HepG2 (cell line): ENCODE measurements around the gene SLC50A1. TPM values are rescaled to one million over a fixed set of nuclear protein-coding genes. Genes with fewer than 3 reads are reported as not detected.

Experiments
- BCL6 ChIP-seq: IDR thresholded peaks from 2 replicates; pipeline ENCODE4 v1.6.1; 2016; ENCODE audit warnings: missing genetic modification reagents, missing compliant biosample characterization
- DZIP1 ChIP-seq: sonication (generic); formaldehyde crosslinking; IDR thresholded peaks from 2 replicates; pipeline ENCODE4 v1.5.0; 2020; ENCODE audit warnings: mild to moderate bottlenecking, missing genetic modification reagents
- EED ChIP-seq: sonication (generic); formaldehyde crosslinking; IDR thresholded peaks from 2 replicates; pipeline ENCODE4 v1.5.0; 2020; ENCODE audit warnings: mild to moderate bottlenecking, missing genetic modification reagents
- FLYWCH1 ChIP-seq: sonication (generic); formaldehyde crosslinking; IDR thresholded peaks from 2 replicates; pipeline ENCODE4 v1.8.1; 2023; ENCODE audit warnings: mild to moderate bottlenecking, missing genetic modification reagents
- GATAD1 ChIP-seq: IDR thresholded peaks from 2 replicates; pipeline ENCODE4 v1.6.1; 2016; ENCODE audit warnings: missing genetic modification reagents, missing compliant biosample characterization
- JARID2 ChIP-seq: sonication (generic); formaldehyde crosslinking; IDR thresholded peaks from 2 replicates; pipeline ENCODE4 v1.8.1; 2023; ENCODE audit warnings: missing genetic modification reagents, inconsistent platforms; ENCODE audit not compliant: insufficient replicate concordance
- MYNN ChIP-seq: sonication (generic); formaldehyde crosslinking; IDR thresholded peaks from 2 replicates; pipeline ENCODE4 v1.4.0; 2020; ENCODE audit warnings: mild to moderate bottlenecking, low read depth, missing genetic modification reagents
- NAIF1 ChIP-seq: sonication (generic); formaldehyde crosslinking; IDR thresholded peaks from 2 replicates; pipeline ENCODE4 v1.5.0; 2020; ENCODE audit warnings: mild to moderate bottlenecking, missing genetic modification reagents, borderline replicate concordance
- NFE2 ChIP-seq: sonication (generic); formaldehyde crosslinking; IDR thresholded peaks from 2 replicates; pipeline ENCODE4 v1.4.0; 2020; ENCODE audit warnings: missing genetic modification reagents
- NR2F1 ChIP-seq, 2 experiments: fragments of 450-650 bp in 1 of 2; formaldehyde crosslinking in 1 of 2; IDR thresholded peaks; 2 replicates each; pipeline versions ENCODE4 v1.5.0 to v1.6.1; 2016 to 2020; ENCODE audit warnings: mild to moderate bottlenecking in 1 of 2, missing compliant biosample characterization in 1 of 2, missing genetic modification reagents in 1 of 2, moderate library complexity in 1 of 2
- NR2F6 ChIP-seq, 2 experiments: IDR thresholded peaks; 2 replicates each; pipeline ENCODE4 v1.6.1; 2016; ENCODE audit warnings: antibody characterized with exemption in 1 of 2, mild to moderate bottlenecking in 1 of 2
- PRPF4 ChIP-seq: fragments of 200-400 bp; formaldehyde crosslinking; IDR thresholded peaks from 2 replicates; pipeline ENCODE4 v1.6.1; 2016; ENCODE audit warnings: low read length, low read depth; ENCODE audit not compliant: poor library complexity, severe bottlenecking
- RAD51 ChIP-seq: fragments of 450-650 bp; IDR thresholded peaks from 2 replicates; pipeline ENCODE4 v1.6.1; 2016; ENCODE audit warnings: borderline replicate concordance
- SIX4 ChIP-seq: sonication (generic); formaldehyde crosslinking; IDR thresholded peaks from 2 replicates; pipeline ENCODE4 v1.4.0; 2020; ENCODE audit warnings: missing genetic modification reagents
- SP140L ChIP-seq: sonication (generic); formaldehyde crosslinking; IDR thresholded peaks from 2 replicates; pipeline ENCODE4 v1.4.0; 2020; ENCODE audit warnings: missing genetic modification reagents, borderline replicate concordance
- STAG1 ChIP-seq: sonication (generic); formaldehyde crosslinking; IDR thresholded peaks from 2 replicates; pipeline ENCODE4 v1.4.0; 2020; ENCODE audit warnings: missing genetic modification reagents
- TP53 ChIP-seq: sonication (generic); formaldehyde crosslinking; conservative IDR thresholded peaks from 2 replicates; pipeline ENCODE4 v1.4.0; 2020; ENCODE audit warnings: missing genetic modification reagents
- ZBTB7A ChIP-seq: sonication (generic); formaldehyde crosslinking; IDR thresholded peaks from 2 replicates; pipeline ENCODE4 v1.8.0; 2022; ENCODE audit warnings: mild to moderate bottlenecking, missing genetic modification reagents
- ZNF3 ChIP-seq: IDR thresholded peaks from 2 replicates; pipeline ENCODE4 v1.7.0; 2017; ENCODE audit warnings: inconsistent platforms
- ZNF34 ChIP-seq: sonication (generic); formaldehyde crosslinking; IDR thresholded peaks from 2 replicates; pipeline ENCODE4 v1.4.0; 2020; ENCODE audit warnings: mild to moderate bottlenecking, missing genetic modification reagents, borderline replicate concordance
- ZNF549 ChIP-seq: sonication (generic); formaldehyde crosslinking; IDR thresholded peaks from 2 replicates; pipeline ENCODE4 v1.5.0; 2020; ENCODE audit warnings: missing genetic modification reagents
- ZNF614 ChIP-seq: IDR thresholded peaks from 2 replicates; pipeline ENCODE4 v1.6.1; 2018; ENCODE audit warnings: missing biosample characterization, missing genetic modification reagents, inconsistent platforms, borderline replicate concordance
- ZNF713 ChIP-seq: sonication (generic); formaldehyde crosslinking; IDR thresholded peaks from 2 replicates; pipeline ENCODE4 v1.4.0; 2020; ENCODE audit warnings: mild to moderate bottlenecking, missing genetic modification reagents
- ZNF746 ChIP-seq: sonication (generic); formaldehyde crosslinking; IDR thresholded peaks from 2 replicates; pipeline ENCODE4 v1.8.0; 2022; ENCODE audit warnings: mild to moderate bottlenecking, missing genetic modification reagents
- ZSCAN25 ChIP-seq: sonication (generic); formaldehyde crosslinking; IDR thresholded peaks from 2 replicates; pipeline ENCODE4 v1.8.0; 2022; ENCODE audit warnings: mild to moderate bottlenecking, missing genetic modification reagents
- ZSCAN5A ChIP-seq: sonication (generic); formaldehyde crosslinking; IDR thresholded peaks from 2 replicates; pipeline ENCODE4 v1.8.0; 2022; ENCODE audit warnings: mild to moderate bottlenecking, missing genetic modification reagents, borderline replicate concordance
- polyA plus RNA-seq, 8 experiments: library from polyadenylated mRNA; depleted of rRNA in 3 of 8; stranded (reverse) in 7 of 8; unstranded in 1 of 8; fragments of >200 nt; fragmentation: Illumina TruSeq in 4 of 8; extraction: Trizol in 4 of 8; gene quantifications; 2 replicates each; pipeline versions ENCODE4 v1.2.1 to v1.2.3, GENCODE V29; 2011 to 2016; ENCODE audit warnings: low read depth in 4 of 8, missing spikeins in 1 of 8, mixed read lengths in 1 of 8; ENCODE audit not compliant: insufficient read depth in 1 of 8
- total RNA-seq, 5 experiments: library from RNA; depleted of rRNA; stranded (reverse); fragments of >200 nt; fragmentation: Illumina TruSeq; extraction: Trizol; gene quantifications; 2 replicates each; pipeline ENCODE4 v1.2.3, GENCODE V29; 2016; ENCODE audit warnings: low read depth in 1 of 5

SLC50A1 gene
- total and polyA plus RNA-seq, 2 of the 13 experiments (the other 11 are each of a cell fraction or from before 2014, with no cell fraction given) = 22.5 to 46.8 TPM

DNA sequence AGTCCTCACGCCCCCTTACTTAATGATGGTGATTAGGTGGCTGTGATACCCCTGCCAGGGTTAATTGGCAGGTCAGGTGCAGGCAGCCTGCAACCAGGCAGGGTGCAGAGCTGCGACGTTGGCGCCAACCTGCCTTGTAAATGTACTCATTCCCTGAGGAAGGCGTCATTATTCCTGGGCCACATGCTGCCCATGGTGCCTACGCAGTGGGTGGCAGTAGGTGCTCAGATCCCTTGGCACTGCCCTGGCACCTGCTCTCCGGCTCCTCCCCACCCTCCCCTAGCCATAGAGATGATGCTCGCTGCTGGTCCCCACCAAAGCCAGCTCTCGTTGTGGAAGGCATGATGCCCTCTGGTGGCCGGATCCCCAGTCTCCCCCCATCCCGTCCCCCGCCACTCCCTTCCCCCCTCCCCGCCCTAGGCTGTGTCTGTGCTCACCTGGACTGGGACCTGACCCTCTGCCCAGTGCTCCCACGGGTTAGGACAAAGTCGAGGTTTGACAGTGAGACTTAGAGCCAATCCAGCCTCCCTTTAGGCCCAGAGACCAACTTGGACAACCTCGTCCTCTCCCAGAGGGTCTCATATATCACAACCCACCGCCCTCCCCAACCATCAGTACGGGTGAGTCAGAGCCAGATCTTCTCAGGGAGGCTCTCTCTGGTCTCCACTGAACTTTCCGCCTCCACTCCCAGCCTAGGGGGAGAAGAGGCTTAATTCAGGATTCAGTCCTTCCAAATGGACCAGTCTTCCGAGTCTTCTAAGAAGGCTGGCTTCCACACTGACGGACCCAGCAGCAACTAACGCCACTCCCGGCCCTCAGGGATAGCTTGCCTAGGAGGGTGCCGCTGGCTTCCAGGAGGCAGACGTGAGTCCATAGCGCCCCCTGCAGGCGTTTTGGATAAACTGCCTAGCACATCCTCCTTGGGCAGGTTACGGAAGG lies 31.8 kb downstream of the SLC50A1 start (continued):
- TF ChIP-seq ZSCAN25 (CRISPR knock-in tag) (peak; percentile 81; the same call in 1 of the 2 replicates), ZBTB7A (CRISPR knock-in tag) (no peak; the same call in 1 of the 2 replicates), ZNF614 (CRISPR knock-in tag) (peak; percentile 17; the same call in 1 of the 2 replicates), ZNF746 (CRISPR knock-in tag) (no peak; the same call in 1 of the 2 replicates), ZNF34 (CRISPR knock-in tag) (no peak), MYNN (CRISPR knock-in tag) (no peak), NAIF1 (no peak), ZSCAN5A (CRISPR knock-in tag) (0 out of 2 replicates have a peak, but pooled peaks have one; percentile 23), SP140L (CRISPR knock-in tag) (0 out of 2 replicates have a peak, but pooled peaks have one; percentile 65), ZNF3 (CRISPR knock-in tag) (no peak), STAG1 (CRISPR knock-in tag) (peak; percentile 98), NFE2 (CRISPR knock-in tag) (no peak), TP53 (CRISPR knock-in tag) (no peak), ZNF549 (CRISPR knock-in tag) (no peak), ZNF713 (peak; percentile 11; the same call in 1 of the 2 replicates), GATAD1 (peak; percentile 55; the same call in 1 of the 2 replicates), SIX4 (CRISPR knock-in tag) (no peak), FLYWCH1 (no peak), PRPF4 (no peak), NR2F1 (CRISPR knock-in tag; IDR thresholded peaks at IDR 0.05) (peak in 1 of 2 experiments; percentile 37; a peak in 1 of 4 replicates), RAD51 (no peak), JARID2 (CRISPR knock-in tag) (no peak), NR2F6 (IDR thresholded peaks at IDR 0.05) (no peak), NR2F6 (CRISPR knock-in tag; IDR thresholded peaks at IDR 0.05) (peak; percentile 48; the same call in 1 of the 2 replicates), BCL6 (CRISPR knock-in tag) (no peak), EED (CRISPR knock-in tag) (no peak), DZIP1 (CRISPR knock-in tag) (no peak)
